ENCODE data around the gene FAM47E.

The FAM47E gene

DNA sequence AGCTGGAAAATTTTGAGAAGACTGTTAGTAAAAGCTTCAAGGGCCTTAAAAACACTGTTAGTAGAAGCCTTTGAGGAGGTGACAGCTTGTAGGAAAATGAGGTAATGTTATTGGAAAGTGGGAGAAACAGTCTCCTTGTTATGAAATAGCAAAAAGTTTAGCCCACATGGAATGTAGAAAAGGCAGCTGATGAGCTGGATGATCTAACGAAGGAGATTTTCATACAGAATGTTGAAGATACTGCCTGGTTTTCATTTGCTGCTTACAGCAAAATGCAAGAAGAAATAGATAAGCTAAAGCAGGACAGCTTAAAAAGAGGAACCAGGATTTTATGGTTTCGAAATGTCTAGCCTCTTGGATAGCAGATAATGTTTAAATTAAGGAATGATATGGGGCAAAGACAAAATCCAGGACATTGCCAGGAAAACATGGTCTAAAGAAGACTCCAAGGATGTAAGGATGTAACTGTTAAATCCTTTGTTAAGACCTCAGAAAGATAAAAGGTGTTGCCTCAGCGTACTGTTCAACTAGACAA, 44.8 kb downstream of the FAM47E start:
- DNase-seq (ENCODE audit: low read depth), result no peak
- H3K4me3 ChIP-seq (ENCODE audit: low read length), result no peak overlapping the region
- TF ChIP-seq, protein P1, sequence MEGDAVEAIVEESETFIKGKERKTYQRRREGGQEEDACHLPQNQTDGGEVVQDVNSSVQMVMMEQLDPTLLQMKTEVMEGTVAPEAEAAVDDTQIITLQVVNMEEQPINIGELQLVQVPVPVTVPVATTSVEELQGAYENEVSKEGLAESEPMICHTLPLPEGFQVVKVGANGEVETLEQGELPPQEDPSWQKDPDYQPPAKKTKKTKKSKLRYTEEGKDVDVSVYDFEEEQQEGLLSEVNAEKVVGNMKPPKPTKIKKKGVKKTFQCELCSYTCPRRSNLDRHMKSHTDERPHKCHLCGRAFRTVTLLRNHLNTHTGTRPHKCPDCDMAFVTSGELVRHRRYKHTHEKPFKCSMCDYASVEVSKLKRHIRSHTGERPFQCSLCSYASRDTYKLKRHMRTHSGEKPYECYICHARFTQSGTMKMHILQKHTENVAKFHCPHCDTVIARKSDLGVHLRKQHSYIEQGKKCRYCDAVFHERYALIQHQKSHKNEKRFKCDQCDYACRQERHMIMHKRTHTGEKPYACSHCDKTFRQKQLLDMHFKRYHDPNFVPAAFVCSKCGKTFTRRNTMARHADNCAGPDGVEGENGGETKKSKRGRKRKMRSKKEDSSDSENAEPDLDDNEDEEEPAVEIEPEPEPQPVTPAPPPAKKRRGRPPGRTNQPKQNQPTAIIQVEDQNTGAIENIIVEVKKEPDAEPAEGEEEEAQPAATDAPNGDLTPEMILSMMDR (IDR thresholded peaks at IDR 0.05; ENCODE audit: insufficient read depth, low read depth, low read length, missing control alignments), result no peak

DNA sequence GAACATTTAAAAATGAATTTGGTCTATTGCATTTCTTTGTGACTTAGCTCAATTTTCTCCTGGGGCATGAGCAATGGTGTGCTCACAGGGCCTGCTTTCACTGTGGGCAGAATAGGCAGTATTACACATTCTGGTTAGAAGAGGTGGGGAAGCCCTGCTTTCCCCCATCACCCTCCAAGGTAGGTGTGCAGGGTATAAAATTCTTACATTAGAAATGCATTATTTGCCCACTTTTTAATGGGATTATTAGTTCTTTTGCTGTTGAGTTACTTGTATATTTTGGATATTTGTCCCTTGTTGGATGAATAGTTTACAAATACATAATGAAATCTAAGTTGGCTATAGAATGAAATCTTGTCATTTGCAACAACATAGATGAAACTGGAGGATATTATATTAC, 46.7 kb downstream of the FAM47E start:
- no peak for DNase-seq (ENCODE audit: low read depth)
- H3K4me3 ChIP-seq (ENCODE audit: low read length), result no peak overlapping the region
- TF ChIP-seq, protein P1 (IDR thresholded peaks at IDR 0.05; ENCODE audit: insufficient read depth, low read depth, low read length, missing control alignments), result no peak

DNA sequence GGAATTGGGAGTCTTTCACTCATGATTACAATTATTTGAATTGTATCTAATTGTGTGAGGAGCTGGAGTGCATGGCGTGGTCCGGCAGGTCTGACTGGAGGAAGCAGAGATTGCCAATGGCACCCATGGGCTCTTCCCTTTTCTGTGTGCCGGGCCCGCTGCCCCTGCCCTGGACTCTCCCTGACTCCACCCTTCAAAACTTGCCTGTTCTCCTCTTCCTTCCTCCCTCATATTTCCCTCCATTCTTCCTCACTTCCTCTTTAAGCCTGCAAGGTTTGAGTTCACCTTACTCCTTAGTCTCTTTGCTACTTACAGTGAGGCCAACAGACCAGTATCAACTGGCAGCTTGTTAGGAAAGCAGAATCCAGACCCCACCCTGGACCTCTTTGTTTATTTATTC, 48.5 kb downstream of the FAM47E start:
- H3K4me3 ChIP-seq (ENCODE audit: low read length), result no peak overlapping the region
- no peak for DNase-seq (ENCODE audit: low read depth)
- TF ChIP-seq, protein P1 (IDR thresholded peaks at IDR 0.05; ENCODE audit: insufficient read depth, low read depth, low read length, missing control alignments), result no peak

DNA sequence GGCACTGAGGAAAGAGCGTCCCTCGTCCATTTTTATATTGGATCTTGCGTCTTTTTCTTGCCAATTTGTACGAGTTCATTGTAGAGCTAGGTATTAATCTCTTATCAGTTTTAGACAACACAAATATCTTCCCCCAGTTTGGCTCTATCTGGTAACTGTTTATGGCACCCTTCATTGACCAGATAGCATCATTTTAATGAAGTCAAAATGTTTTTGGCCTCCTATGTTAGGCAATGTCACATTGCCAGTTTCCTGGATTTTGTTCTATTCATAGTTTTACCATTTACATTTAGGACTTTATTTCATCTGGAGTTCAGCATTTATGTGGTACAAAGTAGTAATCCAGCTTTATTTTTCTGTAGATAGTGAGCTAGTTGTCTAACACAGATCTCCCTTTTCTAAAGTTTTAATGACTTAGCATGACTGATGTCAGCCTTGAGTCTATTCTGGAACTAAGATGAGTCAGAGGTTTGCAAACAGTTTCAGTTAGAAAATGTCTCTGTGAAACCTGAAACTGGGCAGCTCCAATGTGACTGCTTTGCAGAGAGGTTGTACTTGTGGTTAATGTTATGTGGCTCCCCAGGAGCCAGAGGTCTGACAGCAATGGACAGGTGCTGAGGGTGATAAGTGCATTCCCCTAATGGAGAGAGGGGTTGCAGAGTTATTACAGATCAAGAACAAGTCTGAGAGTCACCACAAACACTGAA, 49.7 kb downstream of the FAM47E start:
- no peak overlapping the region for H3K4me3 ChIP-seq (ENCODE audit: low read length)
- peak; percentile 89 for DNase-seq (ENCODE audit: low read depth)
- TF ChIP-seq, protein P1 (IDR thresholded peaks at IDR 0.05; ENCODE audit: insufficient read depth, low read depth, low read length, missing control alignments), result no peak

DNA sequence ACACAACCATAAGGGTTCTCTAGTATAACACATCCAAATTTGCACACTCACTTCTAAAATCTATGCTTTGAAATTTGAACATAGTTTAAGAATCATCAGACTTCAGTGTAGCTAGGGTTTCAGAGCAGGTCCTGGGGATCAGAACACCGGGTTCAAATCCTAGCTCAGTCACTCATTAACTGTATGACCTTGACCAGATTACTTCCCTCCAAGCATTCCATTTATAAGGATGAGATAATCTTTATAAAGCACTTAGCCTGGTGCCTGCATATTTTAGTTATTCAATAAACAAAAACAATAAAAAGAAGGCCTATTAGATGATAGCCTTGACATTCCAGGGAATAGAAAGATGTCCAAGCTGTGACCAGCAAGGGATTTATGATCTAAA, 50.2 kb downstream of the FAM47E start:
- DNase-seq (ENCODE audit: low read depth), result no peak
- H3K4me3 ChIP-seq (ENCODE audit: low read length), result no peak overlapping the region
- TF ChIP-seq, protein P1 (IDR thresholded peaks at IDR 0.05; ENCODE audit: insufficient read depth, low read depth, low read length, missing control alignments), result no peak

DNA sequence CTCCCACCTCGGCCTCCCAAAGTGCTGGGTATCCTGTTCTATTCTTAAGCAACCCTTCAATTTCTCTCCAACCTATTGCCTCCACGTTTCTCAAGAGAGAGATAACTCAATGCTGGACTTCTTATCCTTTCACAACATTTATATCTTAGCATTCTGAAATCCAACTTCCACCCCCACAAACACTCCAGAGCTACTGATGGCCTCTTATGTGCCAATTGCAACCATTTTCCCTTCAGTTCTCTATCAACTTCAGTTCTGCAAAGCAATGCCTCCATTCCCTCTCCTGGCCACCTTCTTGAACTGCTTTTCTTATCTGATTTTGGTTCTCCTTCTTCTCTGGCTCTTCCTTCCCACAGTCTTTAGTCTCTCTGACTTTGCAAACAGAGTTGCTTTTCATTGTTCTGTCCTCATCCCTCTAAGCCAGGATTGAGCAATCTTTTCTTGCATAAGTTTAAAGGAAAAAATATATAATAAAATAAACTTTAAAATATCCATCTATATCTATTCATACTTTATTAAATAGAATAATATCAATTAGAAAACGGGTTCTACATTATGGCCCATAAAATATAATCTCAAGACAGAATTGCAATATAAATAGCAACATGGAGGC, 51.4 kb downstream of the FAM47E start:
- DNase-seq (ENCODE audit: low read depth), result peak; percentile 8
- no peak overlapping the region for H3K4me3 ChIP-seq (ENCODE audit: low read length)

More for the DNA sequence above, 51.4 kb downstream of the FAM47E start:
- TF ChIP-seq, protein P1 (IDR thresholded peaks at IDR 0.05; ENCODE audit: insufficient read depth, low read depth, low read length, missing control alignments), result no peak

All from epithelial cell of esophagus (primary cell).